Measurements from ENCODE around the gene HSPA5.
"Not testable (repeated sequence)": the region's sequence is repeated elsewhere in the genome, so short reads cannot be mapped to it uniquely, and the experiment has no call there.

HSPA5 gene

DNA sequence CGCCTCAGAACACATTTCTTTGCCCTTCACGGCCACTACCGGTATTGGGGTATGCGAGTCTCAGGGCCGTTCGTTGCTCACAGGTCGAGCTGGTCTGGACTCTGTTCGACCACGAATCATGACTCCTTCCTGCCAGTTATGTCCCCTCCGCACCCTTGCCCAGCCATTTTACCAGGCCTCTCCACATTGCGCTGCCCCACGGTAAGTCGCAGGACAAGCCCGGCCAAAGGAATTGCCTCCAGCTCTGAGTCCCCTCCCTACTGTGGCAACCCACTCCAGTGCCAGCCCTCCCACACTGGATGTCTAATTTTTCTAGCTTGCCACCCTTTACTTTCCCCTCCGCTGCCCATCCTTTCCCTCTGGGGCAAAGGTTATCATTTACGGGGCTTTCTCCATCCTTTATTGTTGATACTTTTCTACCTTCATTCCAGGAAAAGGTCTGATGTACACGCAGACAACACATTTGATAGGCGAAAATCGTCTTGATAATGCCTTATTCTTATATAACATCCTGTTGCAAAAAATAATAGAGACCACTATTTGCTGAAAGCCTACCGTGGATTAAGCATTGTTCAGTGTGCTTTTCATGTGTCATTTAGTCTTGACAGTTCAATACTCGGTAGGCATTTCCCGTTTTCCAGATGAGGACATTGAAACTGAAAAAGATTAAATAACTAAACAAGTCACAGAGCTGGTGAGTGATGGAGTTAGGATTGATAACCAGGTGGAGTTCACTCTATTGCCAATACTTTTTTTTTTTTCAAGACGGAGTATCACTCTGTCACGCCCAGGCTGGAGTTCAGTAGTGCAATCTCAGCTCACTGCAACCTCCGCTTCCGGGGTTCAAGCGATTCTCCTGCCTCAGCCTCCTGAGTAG lies 958 bp upstream of the HSPA5 start:
- DNase-seq (ENCODE audit: low read depth in 3 of 3) = peak in 1 of 3 experiments; percentile 7

DNA sequence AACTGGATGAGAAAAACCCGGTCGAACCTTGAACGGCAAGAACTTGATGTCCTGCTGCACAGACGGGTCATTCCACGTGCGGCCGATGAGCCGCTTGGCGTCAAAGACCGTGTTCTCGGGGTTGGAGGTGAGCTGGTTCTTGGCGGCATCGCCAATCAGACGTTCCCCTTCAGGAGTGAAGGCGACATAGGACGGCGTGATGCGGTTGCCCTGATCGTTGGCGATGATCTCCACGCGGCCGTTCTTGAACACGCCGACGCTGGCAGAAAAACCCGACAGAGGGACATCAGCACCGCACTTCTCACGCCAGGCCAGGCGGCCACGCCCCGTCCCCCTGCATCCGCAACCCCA lies 519 bp downstream of the HSPA5 start:
- peak in 2 of 3 experiments; percentile 8 to 23 for DNase-seq (ENCODE audit: low read depth in 3 of 3)

DNA sequence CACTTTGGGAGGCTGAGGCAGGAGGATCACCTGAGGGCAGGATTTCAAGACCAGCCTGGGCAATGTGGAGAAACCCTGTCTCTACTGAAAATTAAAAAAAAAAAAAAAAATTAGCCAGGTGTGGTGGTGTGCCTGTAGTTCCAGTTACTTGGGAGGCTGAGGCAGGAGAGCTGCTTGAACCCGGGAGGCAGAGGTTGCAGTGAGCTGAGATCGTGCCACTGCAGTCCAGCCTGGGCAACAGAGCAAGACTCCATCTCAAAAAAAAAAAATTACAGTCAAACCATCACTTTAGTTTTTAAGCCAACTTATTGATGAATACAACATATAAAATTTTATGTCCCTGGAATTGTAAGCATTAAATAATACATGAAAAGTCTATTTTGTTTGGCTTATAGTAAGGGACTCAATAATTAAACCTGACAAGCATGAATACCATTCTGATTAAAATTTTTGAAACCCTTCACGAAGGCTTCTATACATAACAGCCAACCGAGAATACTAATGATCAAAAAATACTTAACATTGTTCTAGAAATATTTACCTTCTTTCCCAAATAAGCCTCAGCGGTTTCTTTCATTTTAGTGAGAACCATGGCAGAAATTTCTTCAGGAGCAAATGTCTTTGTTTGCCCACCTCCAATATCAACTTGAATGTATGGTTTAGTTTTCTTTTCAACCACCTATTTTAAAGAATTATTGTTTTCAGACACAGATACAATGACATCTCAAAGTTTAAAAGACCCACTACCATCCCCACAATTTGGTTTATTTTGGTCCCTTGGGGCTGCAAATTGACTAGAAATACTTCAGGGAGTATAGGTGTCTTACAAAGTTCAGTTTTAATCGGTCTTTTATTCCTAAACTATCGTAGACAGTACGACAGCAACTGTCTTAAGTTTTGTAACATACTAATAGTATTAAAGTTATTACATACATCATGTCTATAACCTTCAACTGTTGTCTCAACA lies 1.2 kb downstream of the HSPA5 start:
- no peak for DNase-seq (ENCODE audit: low read depth in 3 of 3)

DNA sequence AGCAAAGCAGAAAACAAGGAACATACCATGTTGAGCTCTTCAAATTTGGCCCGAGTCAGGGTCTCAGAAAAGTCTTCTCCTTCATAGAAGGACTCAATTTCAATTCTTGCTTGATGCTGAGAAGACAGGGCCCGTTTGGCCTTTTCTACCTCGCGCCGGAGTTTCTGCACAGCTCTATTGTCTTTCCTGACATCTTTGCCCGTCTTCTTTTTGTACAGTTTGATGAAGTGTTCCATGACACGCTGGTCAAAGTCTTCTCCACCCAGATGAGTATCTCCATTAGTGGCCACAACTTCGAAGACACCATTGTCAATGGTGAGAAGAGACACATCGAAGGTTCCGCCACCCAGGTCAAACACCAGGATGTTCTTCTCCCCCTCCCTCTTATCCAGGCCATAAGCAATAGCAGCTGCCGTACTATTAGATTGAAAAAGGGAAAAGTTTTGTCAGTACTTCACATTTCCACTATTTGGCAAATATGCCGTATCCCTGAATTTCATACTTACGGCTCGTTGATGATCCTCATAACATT lies 2.2 kb downstream of the HSPA5 start:
- no peak for DNase-seq (ENCODE audit: low read depth in 3 of 3)

DNA sequence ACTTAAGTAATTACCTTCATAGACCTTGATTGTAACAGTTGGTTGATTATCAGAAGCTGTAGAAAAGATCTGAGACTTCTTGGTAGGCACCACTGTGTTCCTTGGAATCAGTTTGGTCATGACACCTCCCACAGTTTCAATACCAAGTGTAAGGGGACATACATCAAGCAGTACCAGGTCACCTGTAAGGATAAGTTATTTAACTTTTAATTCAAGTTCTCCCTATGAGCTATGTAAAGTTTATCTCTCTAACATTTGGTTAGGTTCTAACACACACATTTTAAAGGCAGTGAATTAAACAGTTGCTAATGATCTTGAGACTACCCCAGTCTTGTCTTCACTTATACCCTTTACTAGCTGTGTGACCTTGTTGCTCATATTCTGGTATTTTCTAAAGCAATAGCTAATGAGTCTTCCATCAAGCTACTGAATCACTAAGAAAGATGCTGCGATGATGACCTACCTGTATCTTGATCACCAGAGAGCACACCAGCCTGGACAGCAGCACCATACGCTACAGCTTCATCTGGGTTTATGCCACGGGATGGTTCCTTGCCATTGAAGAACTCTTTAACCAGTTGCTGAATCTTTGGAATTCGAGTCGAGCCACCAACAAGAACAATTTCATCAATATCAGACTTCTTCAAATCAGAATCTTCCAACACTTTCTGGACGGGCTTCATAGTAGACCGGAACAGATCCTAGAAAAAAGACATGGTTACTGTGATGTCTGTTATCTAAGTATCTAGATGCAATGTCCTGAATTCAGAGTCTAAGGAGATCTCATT lies 2.8 kb downstream of the HSPA5 start:
- no peak for DNase-seq (ENCODE audit: low read depth in 3 of 3)

DNA sequence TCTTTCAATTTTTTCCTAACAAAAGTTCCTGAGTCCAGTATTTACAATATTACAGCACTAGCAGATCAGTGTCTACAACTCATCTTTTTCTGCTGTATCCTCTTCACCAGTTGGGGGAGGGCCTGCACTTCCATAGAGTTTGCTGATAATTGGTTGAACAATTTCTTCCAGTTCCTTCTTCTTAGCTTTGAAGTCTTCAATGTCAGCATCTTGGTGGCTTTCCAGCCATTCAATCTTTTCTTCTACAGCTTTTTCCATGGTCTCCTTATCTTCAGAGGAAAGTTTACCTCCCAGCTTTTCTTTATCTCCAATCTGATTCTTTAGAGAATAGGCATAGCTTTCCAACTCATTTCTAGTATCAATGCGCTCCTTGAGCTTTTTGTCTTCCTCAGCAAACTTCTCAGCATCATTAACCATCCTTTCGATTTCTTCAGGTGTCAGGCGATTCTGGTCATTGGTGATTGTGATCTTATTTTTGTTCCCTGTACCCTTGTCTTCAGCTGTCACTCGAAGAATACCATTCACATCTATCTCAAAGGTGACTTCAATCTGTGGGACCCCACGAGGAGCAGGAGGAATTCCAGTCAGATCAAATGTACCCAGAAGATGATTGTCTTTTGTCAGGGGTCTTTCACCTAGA lies 4.5 kb downstream of the HSPA5 start:
- DNase-seq (ENCODE audit: low read depth in 3 of 3) = not testable (repeated sequence)

DNA sequence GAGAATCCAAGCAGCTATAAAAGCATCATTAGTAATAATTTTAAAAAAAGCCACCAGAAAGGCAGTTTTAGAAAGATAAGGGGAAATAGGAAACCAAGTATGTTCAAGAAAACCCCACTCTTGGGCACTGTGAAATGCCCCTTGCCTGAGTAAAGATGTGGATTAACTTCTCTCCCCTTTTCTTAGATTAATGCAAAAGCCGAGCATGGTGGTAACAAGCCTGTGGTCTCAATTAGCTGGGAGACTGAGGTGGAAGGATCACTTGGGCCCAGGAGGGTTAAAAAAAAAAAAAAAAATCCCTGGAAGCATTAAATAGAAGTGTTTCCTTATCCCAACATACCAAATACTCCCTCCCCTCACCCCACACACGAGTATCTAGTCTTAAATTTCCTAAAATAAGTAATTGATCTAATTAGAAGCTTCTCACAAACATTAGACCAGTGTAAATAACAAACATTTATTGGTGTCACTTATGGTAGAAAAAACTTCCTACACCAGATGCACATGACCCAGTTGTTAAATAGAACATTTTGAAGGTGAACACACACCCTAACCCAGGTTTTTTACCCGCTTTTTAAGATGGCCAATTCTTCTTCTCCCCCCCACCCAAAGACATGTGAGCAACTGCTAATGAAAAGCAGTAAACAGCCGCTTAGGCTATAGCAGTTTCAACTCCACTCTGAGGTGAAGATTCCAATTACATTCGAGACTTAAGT lies 5.2 kb downstream of the HSPA5 start:
- DNase-seq (ENCODE audit: low read depth in 3 of 3) = no peak

DNA sequence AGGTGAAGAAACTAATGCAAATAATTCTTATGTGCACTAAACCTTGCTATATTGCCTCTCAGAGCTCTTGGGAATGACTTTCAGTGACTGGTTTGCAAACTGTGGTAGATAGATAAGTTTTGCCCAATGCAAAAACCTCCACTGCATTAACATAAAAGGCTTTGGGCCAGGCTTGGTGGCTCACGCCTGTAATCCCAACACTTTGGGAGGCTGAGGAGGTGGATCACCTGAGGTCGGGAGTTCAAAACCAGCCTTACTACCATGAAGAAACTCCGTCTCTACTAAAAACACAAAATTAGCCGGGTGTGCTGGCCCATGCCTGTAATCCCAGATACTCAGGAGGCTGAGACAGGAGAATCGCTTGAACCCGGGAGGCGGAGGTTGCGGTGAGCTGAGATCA lies 7.0 kb downstream of the HSPA5 start:
- not testable (repeated sequence) for DNase-seq (ENCODE audit: low read depth in 3 of 3)

DNA sequence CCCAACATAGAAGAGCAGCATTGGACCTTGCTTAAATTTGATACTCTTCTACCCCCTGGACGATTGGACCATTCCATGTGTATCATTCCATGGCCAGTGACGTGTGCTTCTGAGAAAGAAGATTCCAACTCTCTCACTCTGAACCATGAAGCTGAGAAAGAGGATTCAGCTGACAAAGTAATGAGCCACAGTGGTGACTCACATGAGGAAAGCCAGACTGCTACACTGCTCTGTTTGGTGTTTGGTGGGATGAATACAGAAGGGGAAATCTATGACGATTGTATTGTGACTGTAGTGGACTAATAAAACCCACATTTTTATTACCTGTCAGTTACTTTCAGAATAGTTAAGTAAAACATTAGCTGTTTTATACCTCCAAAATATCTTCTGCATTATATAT lies 7.5 kb downstream of the HSPA5 start:
- no peak for DNase-seq (ENCODE audit: low read depth in 3 of 3)

DNA sequence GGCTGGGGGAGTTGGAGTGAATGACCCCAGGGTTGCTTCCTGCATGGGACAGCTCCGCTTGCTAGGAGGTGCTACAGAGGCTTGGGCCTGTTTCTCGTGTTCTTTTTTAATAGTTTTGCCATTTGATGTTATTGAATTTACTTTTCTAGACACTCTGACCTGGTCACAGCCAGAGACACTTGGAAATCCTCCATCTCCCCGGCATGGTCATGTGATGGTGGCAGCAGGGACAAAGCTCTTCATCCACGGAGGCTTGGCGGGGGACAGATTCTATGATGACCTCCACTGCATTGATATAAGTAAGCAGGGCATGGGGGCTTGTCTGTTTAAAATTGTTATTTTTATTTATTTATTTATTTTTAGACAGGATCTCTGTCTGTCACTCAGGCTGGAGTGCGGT lies 13.4 kb downstream of the HSPA5 start:
- no peak for DNase-seq (ENCODE audit: low read depth in 3 of 3)

DNA sequence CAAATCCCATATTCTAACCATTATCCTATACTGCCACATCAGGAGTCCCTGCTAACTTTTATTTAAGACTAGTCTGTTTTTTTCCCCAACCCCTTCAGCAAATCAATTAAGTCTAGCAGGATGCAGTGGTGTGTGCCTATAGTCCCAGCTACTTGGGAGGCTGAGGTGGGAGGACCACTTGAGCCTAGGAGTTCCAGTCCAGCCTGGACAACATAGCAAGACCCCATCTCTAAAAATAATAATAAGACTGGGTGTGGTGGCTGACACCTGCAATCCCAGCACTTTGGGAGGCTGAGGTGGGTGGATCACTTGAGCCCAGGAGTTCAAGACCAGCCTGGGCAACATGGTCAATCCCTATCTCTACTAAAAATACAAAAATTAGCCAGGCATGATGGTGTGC lies 16.3 kb downstream of the HSPA5 start:
- not testable (repeated sequence) for DNase-seq (ENCODE audit: low read depth in 3 of 3)

DNA sequence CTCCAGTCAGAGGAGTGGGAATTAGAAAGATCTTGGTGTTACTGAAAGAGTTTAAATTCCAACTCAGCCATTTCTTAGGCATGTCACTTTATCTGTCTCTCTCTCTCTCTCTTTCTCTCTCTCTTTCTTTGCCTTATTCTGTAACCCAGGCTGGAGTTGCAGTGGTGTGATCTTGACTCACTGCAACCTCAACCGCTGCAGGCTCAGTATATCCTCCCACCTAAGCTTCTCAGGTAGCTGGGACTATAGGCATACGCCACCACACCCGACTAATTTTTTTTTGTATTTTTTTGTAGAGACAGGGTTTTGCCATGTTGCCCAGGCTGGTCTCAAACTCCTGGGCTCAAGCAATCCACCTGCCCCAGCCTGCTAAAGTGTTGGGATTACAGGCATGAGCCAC lies 22.5 kb downstream of the HSPA5 start:
- DNase-seq (ENCODE audit: low read depth in 3 of 3) = no peak

DNA sequence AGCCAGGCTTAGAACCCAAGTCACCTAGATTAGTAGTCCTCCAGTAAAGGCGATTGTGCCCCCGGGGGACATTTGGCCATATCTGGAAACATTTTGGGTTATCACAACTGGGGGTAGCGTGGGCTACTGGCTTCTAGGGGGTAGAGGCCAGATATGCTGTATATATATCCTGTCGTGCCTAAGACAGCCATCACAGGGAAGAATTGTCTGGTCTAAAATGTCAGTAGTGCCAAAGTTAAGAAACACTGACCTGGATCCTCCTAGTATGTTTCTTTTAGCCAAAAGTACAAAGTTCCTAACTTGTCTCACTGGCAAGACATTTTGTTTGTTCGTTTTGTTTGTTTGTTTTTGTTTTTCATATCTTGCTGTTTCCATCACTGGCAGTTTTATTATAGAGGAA lies 27.0 kb downstream of the HSPA5 start:
- no peak for DNase-seq (ENCODE audit: low read depth in 3 of 3)

DNA sequence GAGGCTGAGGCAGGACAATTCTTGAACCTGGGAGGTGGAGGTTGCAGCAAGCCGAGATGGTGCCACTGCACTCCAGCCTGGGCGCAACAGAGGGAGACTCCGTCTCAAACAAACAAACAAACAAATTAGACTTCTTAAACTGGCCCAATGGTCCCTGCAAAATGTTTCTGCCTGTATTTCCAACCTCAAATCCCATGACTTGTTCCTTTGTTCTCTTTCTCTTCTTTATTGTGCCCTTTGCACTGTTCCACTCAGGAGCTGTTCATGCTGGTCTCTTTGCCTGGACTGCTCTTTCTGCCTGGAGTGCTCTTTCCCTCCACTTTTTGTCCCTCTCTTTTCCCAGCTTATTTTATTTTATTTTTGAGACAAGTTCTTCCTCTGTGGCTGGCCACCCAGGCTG lies 36.7 kb downstream of the HSPA5 start:
- DNase-seq (ENCODE audit: low read depth in 3 of 3) = no peak

DNA sequence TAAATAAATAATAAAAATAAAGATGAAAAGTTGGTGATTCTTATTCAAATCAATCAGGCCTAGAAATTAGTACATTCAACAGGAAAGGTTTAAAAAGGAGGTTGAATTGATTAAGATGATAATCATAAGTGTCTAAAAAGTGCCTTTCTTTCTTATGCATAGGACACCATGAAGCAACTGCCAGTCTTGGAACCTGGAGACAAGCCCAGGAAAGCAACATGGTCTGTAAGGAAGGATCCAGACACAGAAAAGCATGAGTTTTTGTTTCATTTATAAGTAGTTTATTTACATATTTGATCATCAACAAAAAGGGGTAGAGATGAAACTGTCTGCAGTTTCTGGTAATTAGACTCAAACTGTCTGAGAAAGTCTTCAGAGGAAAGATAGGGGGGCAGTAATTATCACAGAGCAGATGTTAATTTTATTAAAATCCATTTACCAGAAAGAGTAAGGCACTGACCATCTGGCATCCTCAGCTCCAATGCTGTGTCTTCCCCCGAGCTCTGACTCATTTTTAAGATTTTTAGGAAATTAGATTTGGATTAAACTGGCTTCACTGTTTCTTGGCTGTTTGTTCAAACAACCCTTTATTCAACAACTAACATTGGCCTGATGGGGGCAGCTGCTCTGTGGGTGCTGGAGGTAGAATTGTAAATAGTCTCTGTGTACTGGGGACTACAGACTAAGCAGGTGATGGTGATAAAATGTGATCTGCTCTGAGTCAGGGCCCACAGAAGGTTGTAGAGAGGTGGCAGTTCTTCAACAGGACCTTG lies 38.1 kb downstream of the HSPA5 start:
- no peak for DNase-seq (ENCODE audit: low read depth in 3 of 3)

DNA sequence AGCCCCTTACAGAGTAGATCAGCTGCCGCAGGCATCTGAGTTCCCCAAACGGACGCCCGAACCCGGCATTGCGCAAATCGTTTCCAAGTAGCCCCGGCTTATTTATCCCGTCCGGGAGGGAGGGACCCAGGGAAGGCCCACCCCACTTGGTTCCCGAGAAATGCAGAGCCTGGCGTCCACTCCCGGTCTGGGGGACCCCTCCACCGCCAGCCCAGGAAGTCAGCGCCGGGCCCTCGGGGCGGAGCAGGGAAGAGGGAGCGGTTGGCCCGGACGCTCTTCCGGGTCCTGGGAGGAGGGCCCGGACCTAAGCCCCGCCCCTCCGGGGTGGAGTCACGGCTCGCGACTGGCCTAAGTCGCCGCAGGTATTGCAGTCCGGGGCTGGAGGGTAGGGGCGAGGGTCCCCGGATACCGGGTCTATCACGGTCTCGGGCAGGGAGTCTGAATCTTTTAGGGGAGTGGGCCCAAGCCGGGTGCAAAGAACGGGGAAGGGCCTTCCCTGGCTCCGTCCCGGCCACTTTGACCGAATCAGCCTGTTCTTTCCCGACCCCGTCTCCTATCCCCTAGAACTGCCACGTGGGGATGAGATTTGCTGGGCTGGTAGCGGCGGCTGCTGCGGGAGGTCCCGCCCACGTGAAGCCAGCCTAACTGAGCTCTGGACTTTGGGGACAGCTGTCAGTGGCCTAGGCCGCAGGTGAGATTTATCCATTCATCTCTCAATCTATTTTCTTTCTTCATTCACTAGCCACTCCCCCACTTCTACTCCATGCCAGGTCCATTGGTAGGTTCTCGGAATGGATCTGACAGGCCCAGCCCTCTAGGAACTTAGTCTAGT lies 40.7 kb downstream of the HSPA5 start, which contains the start of gene RABEPK:
Gene RABEPK, plus strand, starts transcription at position 327 of the 832 bp plus-strand sequence. CDS start 2,472 bp downstream, outside the sequence.
- peak; percentile 77 to 90 (median 79) for DNase-seq (ENCODE audit: low read depth in 3 of 3)

DNA sequence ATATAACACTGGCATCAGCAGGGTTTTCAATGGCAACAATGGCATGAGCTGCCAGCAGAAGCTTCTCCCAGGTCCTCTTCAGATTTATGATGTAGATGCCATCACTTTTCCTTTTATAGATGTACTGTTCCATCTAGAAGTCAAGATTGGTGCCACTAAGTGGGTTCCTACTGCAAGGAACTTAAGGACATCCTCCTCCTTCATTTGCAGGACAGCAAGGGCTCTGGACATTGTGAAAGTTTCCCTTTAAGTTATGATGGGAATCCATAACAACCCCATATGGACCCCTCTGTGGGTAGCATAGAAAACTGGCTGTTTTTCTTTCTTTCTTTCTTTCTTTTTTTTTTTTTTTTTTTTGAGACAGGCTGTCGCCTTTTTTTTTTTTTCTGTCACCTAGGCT lies 45.6 kb downstream of the HSPA5 start:
- not testable (repeated sequence) for DNase-seq (ENCODE audit: low read depth in 3 of 3)

DNA sequence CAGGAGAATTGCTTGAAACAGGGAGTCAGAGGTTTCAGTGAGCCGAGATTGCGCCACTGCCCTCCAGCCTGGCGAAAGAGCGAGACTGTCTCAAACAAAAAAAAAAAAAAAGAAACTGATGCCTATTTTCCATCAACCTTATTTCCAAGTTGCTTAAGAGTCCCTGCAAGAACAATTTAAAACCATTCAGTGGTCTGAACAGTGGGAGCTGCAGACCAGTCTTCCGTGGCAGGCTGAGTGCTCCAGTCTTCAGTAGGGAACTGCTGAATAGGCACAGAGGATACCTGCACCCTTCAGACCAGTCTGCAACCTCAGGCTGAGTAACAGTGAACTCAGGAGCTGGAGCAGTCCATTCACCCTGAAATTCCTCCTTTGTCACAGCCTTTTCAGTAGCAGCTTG lies 46.7 kb downstream of the HSPA5 start:
- DNase-seq (ENCODE audit: low read depth in 3 of 3) = not testable (repeated sequence)

DNA sequence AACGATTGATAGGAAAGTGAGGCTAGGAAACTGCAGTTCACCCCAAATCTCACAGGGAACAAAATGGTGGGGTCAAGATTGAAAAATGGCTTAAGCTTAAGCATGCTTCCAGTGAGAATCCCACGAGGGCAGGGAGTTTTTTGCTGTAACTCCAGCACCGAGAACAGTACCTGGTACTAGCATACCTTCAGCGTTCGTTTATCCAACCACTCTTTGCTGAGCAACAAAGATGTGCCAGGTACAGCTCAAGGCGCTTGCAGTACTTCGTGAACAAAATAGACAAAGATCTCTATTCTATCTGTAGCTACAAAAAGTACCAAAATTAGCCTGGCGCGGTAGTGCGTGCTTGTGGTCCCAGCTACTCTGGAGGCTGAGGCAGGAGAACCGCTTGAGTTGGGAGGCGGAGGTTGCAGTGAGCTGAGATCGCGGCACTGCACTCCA lies 50.8 kb downstream of the HSPA5 start:
- no peak for DNase-seq (ENCODE audit: low read depth in 3 of 3)

All from stimulated activated CD4-positive, alpha-beta T cell treated with anti-CD3 and anti-CD28 coated beads, TNF-alpha, amount 100 ng/mL, for 4 hours (primary cell).